ENCODE data around the gene SEPTIN10.

GRCh38 chr2:109624339-109624738, 10.6 kb upstream of the SEPTIN10 start:
- TF ChIP-seq CTCF (IDR thresholded peaks at IDR 0.05), result no peak
- TF ChIP-seq POLR2AphosphoS5 (IDR thresholded peaks at IDR 0.05; ENCODE audit: low read depth, low read length), result no peak
- no peak for TF ChIP-seq REST (IDR thresholded peaks at IDR 0.05; ENCODE audit: insufficient read depth in 1 of 2, low read depth in 2 of 2, low read length in 1 of 2)
